HG03045 (cell line): ENCODE data around the gene U2AF2.

Experiments used
- ATAC-seq: cut with Tn5 transposase; IDR thresholded peaks from one replicate; pipeline ENCODE4 v1.9.1; 2021; ENCODE audit warnings: mild to moderate bottlenecking, moderate library complexity; ENCODE audit not compliant: unreplicated experiment

Gene U2AF2

DNA sequence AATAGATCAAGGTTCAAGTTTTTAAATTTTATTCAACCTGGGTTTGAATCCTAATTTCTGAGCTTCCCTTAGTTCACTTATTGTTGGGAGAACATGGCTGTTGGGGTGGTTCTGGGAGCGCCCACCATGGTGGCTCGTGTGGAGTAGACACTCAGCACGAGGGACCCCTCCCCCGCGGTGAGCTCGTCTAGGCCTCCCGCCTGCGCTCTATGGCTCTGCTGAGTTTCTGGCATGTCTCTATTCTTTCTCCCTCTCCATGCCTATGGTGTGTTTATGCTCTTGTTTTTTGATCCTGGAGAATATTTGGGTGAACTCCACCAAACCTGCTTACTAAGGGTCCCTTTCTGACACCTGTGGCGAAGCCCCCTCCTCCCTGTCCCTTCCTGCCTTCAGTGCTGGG lies 18.6 kb downstream of the U2AF2 start:
- no peak for ATAC-seq

DNA sequence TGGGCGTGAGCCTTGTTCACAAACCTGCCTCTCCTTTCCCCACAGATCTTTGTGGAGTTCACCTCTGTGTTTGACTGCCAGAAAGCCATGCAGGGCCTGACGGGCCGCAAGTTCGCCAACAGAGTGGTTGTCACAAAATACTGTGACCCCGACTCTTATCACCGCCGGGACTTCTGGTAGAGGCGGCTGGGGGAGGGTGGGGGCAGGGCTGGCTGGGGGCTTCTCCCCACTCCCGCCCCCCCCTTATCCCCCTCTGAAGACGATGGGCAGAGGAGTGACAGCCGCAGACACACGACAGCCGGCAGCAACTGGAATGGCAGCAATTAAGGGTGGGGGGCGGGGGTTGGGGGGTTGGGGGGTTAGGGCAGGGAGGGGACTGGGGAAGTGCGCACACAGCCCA lies 19.1 kb downstream of the U2AF2 start:
- ATAC-seq = no peak

DNA sequence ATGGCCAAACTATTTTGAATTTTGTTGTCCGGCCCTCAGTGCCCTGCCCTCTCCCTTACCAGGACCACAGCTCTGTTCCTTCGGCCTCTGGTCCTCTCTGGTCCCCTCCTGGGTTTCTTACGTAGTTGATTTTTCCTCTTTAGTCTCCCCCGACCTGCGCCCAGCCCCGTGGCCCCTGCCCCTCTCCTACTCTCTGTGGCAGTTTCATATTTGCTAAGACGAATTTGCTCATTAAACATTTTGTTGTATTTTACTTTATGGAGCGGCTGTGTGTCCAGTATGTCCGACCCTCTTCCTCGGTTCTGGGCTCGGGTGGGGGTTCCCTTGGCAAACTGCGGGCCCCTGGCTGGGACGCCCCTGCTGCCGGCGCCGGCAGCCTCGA lies 19.6 kb downstream of the U2AF2 start:
- no peak for ATAC-seq

DNA sequence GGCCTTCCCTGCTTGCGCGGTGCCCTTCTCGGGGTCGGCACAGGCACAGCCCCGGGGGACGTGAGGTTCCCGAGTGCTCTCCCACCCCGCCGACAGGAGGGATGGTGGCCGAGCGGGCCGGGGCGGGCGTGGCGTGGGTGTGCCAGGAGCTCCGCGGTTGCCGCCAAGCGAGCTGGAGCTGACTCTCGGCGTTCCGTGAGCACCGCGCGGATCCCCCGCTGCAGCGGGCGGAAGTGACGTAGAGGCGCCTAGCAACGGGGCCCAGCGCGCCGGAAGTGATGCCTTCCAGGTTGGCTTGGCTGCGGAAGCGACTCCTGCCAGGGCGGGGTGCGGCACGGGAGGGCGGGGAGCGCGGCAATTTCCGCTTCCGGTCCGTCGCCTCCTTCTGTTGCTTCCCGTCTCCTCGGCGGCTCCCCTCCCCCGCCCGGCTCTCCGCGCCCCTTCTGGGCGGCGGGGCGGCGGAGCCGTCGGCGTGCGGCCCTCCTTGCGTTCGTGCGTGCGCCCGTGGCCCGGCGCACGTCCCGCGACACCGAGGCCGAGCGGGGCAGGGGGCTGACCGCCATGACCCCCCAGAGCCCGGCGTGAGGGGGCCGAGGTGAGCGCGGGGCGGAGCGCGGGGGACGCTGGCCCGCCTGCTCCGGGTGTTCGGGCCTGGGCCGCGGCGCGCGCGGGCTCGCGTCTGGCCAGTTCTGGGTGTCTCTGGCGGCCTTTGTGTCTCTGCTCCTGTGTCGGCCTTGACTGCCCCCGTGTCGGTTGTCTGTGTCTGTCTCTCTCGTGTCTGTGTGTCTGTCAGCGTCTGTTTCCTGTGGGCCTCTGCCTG lies 20.2 kb downstream of the U2AF2 start, which contains the start of gene EPN1:
Gene EPN1 (plus strand): TSS at position 386 of the 820 bp plus-strand sequence. CDS start 3,402 bp downstream, outside the sequence.
- ATAC-seq = peak; percentile 59

DNA sequence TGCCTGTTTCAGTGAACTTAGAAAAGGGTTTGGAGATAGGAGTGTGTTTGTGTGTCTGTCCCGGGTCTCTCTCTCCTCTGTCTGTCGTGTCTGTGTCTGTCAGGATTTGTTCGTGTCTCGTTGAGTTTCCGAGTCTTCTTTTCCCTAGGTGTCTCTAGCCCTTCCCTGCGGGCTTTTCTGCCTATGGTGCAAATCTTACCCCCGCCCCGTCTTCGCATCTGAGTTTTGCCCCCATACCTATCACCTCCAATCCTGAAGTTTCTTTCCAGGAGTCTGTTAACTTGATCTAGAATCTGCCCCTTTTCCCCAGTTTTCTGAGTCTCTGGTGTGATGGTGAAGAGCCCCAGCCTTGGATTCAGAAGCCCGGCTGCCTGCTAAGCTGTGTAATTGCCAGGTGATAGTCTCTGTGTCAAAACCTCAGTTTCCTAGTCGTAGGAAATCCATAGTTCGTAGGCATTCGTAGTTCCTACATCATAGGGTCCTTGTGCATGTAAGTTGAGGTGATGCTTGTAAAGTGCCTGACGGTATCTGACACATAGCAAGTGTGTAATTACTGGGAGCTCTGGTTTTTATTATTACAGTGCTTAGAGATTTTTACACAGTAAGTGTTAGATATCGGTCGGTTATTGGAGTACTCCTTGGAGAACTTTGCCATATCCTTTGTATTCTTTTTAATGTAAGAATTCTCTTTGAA lies 21.0 kb downstream of the U2AF2 start:
- ATAC-seq = no peak

DNA sequence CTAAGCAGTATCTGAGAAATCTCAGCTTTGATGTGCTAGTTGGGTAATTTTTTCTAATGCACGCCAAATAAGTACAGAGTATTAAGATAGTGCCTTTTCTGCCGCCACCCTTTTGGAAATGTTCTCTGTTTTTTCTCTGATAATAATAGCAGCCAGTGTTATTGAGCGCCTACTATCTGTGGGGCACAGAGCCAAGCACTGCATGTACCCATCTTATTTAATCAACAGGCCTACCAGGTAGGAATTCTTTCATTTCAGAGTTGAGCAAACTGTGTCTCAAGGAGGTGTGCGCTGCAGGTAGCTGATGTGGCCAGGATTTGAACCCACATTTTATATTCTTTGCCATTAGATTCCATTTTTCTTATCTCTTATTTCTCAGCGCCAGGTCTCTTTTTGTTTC lies 21.5 kb downstream of the U2AF2 start:
- ATAC-seq = no peak

DNA sequence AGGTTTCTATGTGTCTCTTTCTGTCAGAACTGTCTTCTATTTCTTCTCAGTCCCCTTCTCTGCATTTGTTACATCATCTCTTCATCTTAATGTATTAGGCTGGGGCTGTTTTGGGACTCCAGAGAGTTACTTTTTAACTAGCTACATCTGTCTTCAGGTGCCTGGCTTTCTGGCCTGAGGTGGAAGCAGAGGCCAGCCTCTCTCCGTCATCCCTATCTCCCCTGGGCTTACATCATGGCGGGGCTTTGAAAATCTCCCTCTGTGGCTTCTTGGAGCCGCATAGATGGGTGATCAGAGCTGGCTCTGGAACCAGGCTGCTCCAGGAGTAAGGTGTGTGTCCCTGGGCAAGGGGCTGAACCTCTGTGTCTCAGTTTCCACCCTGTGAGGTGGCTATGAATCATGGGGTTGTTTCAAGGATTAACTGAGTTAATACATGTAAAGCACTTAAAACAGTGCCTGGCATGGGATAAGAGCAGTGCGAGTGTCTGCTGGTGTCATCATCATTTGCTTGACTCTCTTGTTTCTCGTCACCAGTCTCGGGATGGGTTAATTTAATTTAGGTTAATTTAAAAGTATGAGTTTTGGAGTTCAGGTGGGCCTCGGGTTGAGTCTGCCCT lies 22.2 kb downstream of the U2AF2 start:
- no peak for ATAC-seq

DNA sequence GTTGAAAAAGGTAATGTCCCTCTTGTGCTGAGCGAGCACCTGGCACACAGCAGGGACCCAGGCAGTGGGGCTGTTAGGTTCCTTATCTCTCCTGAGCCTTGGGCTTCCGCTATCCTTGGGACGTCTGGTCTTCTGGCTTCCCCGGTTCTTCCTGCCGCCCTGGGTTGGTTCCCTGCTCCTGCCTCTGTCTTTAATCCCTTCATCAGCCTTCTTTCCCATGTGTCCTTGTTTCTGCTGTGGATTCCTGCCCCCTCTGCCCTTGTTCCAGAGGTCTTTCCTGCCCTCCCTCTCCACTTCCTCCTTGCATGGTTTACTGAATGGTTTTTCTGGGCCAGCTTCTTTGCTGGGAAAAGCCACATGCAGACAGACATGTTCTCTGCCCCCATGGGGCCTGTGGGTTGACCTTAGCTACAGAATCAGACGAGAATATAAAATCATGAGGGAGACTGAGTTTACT lies 22.8 kb downstream of the U2AF2 start:
- no peak for ATAC-seq

DNA sequence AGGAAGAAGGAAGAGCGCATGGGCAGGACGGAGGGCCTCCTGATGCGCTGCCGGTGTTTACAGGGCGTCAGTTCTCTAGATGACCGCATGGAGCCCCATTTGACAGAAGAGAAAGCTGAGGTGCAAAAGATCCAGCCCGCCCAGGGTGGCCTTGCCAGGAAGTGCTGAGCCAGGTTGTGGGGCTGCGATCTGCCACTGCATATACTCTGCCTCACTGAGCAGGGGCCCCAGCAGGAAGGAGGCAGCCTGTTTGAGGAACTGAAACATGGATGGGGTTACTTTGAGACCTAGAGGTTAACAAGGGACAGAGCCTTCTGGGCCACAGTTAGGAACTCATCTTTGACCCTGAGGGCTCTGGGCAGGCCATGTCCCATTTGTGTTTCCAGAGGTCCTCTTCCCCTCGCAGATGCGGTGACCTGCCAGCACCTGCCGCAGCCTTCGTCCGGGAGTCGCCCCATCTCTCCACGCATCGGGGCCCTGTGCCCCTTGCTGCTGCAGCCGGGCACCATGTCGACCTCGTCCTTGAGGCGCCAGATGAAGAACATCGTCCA lies 23.4 kb downstream of the U2AF2 start:
- peak; percentile 62 for ATAC-seq

DNA sequence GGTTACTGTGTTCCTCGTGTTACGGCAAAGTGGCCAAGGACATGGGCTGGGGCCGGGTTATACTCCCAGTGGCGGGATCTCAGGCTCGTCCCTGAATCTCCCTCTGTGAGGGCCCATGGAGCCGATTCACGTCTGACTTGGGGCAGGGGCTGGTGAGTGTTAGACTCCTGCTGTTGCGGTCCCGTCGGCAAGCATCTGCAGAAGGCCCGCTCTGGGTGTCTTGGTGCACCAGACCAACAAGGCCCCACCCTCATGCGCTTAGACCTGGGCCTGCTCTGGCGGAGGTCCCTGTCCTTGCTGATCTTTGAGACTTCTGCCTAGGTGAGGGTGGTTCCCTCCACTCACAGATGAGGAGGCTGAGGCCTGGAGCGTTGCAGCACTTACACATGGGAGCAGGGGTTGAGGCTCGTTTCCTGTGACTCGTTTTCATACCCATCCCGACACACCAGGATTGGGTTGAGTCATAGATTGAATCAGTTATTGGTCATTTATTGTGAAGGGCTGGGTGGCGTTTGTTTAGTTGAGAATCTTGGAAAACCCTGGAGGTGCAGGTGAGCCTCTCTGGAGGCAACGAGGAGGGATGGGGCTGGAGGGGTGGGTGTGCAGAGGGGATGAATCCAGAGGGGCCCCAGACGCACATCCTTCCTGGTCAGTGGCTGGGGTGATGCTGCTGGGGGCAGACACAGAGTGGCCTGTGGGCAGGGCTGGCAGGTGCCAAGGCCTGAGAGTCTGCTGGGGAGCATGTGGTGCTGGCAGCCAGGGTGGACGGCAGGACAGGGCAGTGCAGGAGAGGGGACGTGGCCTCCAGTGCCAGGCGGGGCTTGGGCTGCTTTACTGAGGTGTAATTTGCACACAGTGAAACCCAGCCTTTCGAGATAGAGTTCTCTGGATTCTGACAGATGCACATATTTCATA lies 24.8 kb downstream of the U2AF2 start:
- ATAC-seq = no peak

DNA sequence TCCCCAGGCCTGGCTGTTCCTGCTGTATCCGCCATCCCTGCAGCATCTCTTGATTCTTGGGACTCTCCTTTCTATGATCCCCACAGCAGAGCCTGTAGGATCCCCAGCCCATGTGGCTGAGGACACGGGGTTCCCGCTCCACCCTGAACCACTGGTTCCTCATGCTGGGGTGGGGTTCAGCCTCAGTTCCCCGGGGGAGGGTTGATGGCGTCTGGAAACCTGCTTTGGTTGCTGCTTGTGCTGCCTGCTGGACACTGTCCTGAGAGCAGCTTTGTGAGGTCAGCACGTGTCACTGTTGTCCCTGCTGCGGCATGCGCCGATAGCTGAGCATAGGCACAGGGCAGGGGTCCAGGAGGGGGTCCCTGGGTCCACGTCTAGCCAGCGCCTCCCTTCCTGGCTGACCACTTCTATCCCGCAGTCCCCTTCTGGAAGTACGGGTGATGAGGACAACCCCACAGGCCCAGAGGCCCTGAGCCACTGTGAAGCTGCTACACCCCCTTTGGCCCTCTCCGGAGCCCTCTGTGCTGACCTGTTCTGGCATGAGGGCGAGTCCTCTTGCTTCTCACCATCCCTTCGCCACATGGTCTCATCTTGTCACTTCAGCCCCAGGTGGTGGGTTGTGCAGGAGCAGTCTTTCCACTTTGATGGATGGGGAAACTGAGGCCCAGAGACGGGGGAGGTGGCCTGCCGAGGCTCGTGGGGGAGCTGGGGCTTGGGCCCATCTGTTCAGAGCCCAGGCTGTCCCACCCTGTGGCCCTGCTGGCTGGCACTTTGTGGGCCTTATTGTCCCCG lies 25.7 kb downstream of the U2AF2 start:
- ATAC-seq = no peak

DNA sequence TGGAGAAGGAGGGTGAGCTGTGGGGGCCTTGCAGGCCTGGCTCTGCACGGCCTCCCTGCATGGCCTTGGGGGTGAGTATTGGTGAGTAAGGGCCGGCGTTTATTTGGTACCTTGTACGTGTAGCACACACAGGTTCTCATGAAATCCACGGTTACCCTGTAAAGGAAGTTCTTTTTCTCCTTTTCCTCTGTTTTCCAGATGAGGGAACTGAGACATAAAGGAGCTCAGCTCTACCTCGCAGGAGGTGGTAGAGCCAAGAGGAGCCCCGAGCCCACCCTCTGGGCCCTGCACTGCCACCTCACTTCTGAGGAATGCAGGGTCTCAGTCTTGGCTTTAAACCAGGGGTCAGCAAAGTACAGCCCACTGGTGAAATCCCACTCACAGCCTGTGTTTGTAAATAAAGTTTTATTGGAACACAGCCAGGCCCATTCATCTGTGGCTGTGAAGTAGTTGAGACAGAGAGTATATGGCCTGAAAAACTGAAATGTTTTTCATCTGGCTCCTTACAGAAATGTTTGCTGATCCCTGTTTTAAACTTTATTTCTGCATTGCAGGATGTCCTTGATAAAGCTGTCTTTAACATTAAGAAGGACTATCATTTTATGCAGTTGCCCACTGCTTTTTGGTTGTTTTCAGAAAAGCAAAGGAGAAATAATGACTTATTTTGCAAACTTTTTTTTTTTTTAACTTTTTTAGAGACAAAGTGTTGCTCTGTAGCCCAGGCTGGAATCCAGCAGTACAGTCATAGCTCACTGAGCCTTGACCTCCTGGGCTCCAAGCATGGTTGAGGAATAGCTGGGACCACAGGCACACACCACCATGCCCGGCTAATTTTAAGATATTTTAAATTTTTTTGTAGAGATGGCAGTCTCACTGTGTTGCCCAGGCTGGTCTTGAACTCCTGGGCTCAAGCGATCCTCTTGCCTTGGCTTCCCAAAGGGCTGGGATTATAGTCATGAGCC lies 26.6 kb downstream of the U2AF2 start:
- no peak for ATAC-seq

DNA sequence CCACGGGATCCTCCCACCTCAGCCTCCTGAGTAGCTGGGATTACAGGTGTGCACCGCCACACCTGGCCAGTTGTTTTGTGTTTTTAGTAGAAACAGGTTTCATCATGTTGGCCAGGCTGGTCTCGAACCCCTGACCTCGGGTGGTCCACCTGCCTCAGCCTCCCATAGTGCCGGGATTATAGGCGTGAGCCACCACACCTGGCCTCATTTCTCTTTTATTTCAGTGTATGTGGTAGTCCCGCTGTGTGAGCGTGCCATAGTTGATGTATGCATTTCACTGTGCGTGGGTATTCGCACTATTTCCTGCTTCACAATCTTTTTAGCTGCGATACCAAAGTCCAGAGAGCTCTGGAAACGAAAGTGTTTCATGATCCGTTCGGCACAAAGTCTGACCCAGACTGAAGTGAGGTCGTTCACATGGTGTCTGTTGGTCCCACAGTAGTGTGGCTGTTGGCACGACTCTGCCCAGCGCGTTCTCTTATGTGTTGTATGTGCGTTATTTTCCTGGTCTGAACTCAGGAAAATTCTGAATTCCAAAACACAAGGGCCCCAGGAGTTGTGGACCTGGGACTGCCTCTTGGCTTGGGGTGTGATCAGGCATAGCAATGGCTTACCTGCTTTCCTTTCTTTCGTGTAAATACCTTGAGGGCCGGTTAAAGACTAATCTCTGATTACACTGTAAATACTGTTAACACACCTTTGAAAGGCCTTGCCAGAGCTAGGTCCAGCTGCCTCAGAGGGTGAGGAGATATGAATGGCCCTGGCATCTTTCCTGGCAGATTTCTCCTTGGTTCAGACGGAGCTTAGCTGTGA lies 28.8 kb downstream of the U2AF2 start:
- no peak for ATAC-seq

DNA sequence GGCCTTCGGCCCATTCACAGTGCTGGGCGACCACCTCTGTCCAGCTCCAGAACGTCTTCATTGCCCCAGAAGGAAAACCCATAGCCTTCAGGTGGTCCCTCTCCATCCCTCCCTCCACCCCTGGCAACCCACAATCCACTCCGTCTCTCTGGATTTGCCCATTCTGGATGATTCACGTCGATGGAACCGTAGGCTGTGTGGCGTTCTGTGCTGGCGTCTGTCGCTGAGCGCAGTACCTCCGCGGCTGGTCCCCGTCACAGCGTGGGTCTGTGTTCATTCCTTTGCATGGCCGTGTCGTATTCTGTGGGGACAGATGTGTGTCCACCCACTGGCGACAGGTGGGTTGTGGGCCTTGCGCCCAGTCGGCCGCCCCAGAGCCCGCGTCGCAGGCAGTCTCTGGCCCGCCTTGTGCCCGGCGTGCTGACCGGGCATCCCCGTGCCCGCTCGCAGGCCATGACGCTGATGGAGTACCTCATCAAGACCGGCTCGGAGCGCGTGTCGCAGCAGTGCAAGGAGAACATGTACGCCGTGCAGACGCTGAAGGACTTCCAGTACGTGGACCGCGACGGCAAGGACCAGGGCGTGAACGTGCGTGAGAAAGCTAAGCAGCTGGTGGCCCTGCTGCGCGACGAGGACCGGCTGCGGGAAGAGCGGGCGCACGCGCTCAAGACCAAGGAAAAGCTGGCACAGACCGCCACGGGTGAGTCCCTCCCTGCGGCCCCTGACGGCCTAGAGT lies 30.3 kb downstream of the U2AF2 start:
- ATAC-seq = no peak

DNA sequence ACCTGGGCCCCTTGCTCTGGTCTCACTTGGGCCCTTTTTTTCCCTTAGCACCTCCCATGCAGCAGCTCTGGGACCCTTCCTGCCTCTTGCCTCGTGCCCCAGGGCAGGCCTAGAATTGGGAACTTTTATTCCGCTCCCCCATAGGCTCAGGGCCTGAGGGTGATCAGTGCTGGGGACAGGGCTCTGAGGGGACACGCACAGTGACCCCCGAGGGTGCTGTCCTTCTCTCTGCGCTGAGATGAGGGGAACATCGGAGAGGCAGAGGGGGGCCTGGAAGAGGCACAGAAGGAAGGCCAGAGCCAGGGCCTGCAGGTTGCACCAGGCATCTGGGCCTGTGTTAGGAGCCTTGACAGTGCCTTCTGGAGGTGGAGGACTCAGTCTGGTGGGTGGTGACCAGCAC lies 30.9 kb downstream of the U2AF2 start:
- no peak for ATAC-seq

DNA sequence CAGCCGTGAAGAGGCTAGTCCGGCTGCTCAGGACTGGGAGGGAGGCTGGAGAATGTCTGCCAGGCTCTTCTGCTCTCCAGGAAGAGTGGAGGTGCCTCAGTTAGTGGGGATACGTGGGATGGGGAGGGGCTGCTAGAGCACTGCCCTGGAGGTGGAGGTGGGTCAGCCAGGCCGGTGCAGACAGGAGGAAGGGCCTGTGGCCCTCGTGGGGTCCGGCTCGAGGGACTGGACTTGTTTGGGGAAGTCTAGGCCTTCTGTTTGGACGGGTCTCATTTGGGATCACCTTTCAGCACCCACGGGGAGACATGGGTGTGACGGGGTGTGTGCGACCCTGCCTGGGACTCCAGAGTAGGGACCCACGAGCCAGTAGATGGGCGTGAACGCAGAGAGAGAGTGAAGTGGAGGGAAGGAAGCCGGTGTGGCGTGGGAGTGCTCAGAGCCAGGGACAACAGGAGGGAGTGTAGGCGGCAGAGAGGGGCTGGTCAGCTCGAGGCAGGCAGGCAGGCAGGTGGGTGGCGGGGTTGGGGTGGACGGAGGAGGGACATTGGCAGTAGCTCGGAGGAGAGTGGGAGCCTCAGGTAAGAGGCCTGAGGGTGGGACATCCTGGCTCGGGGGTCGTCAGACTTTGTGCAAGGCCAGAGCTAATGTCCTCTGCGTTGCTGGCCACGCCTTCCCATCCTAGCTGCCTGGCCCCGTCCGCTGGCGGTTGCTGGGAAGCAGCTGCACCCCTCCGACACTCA lies 31.6 kb downstream of the U2AF2 start:
- no peak for ATAC-seq
